ENCODE results near the gene ATF6. TPM values are rescaled to one million over a fixed set of nuclear protein-coding genes. Genes with fewer than 3 reads are reported as not detected.

Gene ATF6
- total RNA-seq, 1 experiment from 2014 or later = 56.3 TPM

DNA sequence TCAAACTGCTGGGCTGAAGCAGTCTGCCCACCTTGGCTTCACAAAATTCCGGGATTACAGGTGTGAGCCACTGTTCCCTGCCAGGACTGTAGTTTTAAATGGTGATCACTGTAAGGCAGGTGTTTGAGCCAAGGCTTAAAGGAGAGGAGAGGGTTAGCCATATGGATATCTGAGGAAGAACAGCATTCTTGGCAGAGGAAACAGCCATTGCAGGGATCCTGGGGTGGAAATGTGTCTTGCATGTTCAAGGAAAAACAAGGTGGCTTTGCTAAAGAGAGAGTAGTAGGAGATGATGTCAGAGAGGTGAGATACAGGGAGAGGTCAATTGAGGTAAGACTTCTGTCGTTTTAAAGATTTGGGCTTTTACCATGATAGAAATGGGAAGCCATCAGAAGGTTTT lies 73.5 kb downstream of the ATF6 start:
- POLR2A ChIA-PET = no interaction called here
- H3K4me3 Mint-ChIP-seq (ENCODE audit: unreplicated experiment) = no peak overlapping the region
- CTCF ChIA-PET = interaction anchor here (0.7 kb wide), 1 partner anchor 184 kb away, joined by 3 read pairs; the partner anchor contains the start of gene OLFML2B
- TF ChIP-seq, protein P1, sequence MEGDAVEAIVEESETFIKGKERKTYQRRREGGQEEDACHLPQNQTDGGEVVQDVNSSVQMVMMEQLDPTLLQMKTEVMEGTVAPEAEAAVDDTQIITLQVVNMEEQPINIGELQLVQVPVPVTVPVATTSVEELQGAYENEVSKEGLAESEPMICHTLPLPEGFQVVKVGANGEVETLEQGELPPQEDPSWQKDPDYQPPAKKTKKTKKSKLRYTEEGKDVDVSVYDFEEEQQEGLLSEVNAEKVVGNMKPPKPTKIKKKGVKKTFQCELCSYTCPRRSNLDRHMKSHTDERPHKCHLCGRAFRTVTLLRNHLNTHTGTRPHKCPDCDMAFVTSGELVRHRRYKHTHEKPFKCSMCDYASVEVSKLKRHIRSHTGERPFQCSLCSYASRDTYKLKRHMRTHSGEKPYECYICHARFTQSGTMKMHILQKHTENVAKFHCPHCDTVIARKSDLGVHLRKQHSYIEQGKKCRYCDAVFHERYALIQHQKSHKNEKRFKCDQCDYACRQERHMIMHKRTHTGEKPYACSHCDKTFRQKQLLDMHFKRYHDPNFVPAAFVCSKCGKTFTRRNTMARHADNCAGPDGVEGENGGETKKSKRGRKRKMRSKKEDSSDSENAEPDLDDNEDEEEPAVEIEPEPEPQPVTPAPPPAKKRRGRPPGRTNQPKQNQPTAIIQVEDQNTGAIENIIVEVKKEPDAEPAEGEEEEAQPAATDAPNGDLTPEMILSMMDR (IDR thresholded peaks at IDR 0.05; ENCODE audit: unreplicated experiment) = no peak
- peaks cover 28% of the 10 kb centered on the region for H3K36me3 Mint-ChIP-seq (ENCODE audit: insufficient read depth, unreplicated experiment)
- no peak overlapping the region for H3K27ac Mint-ChIP-seq (ENCODE audit: low read depth, unreplicated experiment)
- intact Hi-C loops (cut with micrococcal nuclease) = no loop called here
- H3K27me3 Mint-ChIP-seq (ENCODE audit: insufficient read depth, unreplicated experiment) = no peaks in the 10 kb centered on the region
- no peaks in the 10 kb centered on the region for H3K4me1 Mint-ChIP-seq (ENCODE audit: insufficient read depth, unreplicated experiment)
- BruUV-seq (replicated peaks) = no TSS peak
- H3K9me3 Mint-ChIP-seq (ENCODE audit: unreplicated experiment) = no peaks in the 10 kb centered on the region
- no peak for DNase-seq (ENCODE audit: unreplicated experiment)

DNA sequence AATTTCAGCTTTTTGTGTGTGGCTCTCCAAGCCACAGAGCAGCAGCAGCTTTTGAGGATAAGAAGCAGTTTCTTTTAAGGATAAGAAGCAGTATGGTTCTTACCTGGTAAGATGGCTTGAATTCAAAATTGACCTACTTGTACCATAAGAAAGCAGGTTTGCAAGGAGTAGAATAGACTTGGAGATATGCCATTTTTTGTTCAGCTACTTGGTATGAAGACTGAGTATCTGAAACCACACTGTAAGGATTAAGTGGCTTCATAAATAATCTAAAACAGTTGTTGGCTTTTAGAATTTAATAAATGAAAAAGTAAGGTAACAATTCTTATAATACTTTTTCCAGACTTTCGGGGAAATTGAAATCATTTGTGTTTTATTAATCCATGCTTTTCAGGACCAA lies 74.2 kb downstream of the ATF6 start:
- Mint-ChIP-seq H3K27me3 (ENCODE audit: insufficient read depth, unreplicated experiment) (no peaks in the 10 kb centered on the region), H3K4me3 (ENCODE audit: unreplicated experiment) (no peak overlapping the region), H3K36me3 (ENCODE audit: insufficient read depth, unreplicated experiment) (peaks cover 28% of the 10 kb centered on the region), H3K4me1 (ENCODE audit: insufficient read depth, unreplicated experiment) (no peaks in the 10 kb centered on the region), H3K27ac (ENCODE audit: low read depth, unreplicated experiment) (no peak overlapping the region), H3K9me3 (ENCODE audit: unreplicated experiment) (no peaks in the 10 kb centered on the region)
- POLR2A ChIA-PET = interaction anchor here (0.7 kb wide), 1 partner anchor 15 kb away, joined by 3 read pairs; no protein-coding TSS in a partner anchor
- CTCF ChIA-PET = interaction anchor here (1.2 to 1.6 kb wide), 2 partner anchors 48 to 216 kb away, joined by 3 to 4 read pairs; no protein-coding TSS in a partner anchor
- no TSS peak for BruUV-seq (replicated peaks)
- TF ChIP-seq, protein P1 (IDR thresholded peaks at IDR 0.05; ENCODE audit: unreplicated experiment) = no peak
- intact Hi-C loops (cut with micrococcal nuclease) = no loop called here
- no peak for DNase-seq (ENCODE audit: unreplicated experiment)

DNA sequence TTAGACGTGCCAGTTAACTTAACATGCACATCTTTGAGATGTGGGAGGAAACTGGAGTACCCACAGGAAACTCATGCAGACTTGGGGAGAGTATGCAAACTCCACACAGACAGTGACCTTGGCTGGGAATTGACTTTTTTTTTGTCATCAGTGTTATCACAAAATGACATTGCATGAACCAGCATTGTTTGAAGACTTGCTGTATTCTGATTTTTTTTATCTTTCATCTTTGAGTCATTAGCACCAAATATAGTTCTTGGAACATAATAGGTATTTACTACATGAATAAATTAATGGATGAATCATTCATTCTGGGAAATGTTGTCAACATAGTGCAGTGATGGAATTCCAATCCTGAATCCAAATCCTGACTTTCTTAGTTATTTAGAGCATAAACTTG lies 77.0 kb downstream of the ATF6 start:
- TF ChIP-seq, protein P1 (IDR thresholded peaks at IDR 0.05; ENCODE audit: unreplicated experiment) = no peak
- ChIA-PET CTCF (interaction anchor here (0.7 to 1.5 kb wide), 3 partner anchors 50 to 181 kb away, joined by 3 to 6 read pairs (median 4); partner anchors contain the start of gene OLFML2B), POLR2A (interaction anchor here (1.1 kb wide), 1 partner anchor 10 kb away, joined by 3 read pairs; no protein-coding TSS in a partner anchor)
- no peak overlapping the region for H3K27ac Mint-ChIP-seq (ENCODE audit: low read depth, unreplicated experiment)
- H3K9me3 Mint-ChIP-seq (ENCODE audit: unreplicated experiment) = no peaks in the 10 kb centered on the region
- H3K36me3 Mint-ChIP-seq (ENCODE audit: insufficient read depth, unreplicated experiment) = peaks cover 23% of the 10 kb centered on the region
- no peaks in the 10 kb centered on the region for H3K4me1 Mint-ChIP-seq (ENCODE audit: insufficient read depth, unreplicated experiment)
- no TSS peak for BruUV-seq (replicated peaks)
- no peak overlapping the region for H3K4me3 Mint-ChIP-seq (ENCODE audit: unreplicated experiment)
- no peaks in the 10 kb centered on the region for H3K27me3 Mint-ChIP-seq (ENCODE audit: insufficient read depth, unreplicated experiment)
- no peak for DNase-seq (ENCODE audit: unreplicated experiment)
- intact Hi-C loops (cut with micrococcal nuclease) = no loop called here

DNA sequence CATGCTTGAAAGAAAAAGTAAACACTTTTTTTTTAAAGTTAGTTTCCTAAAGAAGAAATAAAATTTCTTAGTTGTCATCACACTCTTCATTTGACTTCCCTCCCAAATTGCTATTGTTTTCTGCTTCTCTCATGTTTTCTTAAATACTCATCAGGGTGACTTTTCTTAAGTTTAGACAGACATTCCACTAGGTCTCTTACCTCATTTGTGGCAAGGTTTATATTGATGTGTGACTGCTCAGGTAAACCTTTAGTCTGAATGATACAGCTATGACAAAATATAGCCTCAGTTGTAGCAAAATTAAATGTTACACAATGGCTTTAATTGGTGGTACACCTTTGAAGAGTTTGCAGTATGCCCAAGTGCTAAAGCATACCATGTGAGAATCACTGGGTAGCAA lies 78.6 kb downstream of the ATF6 start:
- Mint-ChIP-seq H3K9me3 (ENCODE audit: unreplicated experiment) (no peaks in the 10 kb centered on the region), H3K4me1 (ENCODE audit: insufficient read depth, unreplicated experiment) (peaks cover 7% of the 10 kb centered on the region), H3K27me3 (ENCODE audit: insufficient read depth, unreplicated experiment) (no peaks in the 10 kb centered on the region), H3K4me3 (ENCODE audit: unreplicated experiment) (no peak overlapping the region), H3K27ac (ENCODE audit: low read depth, unreplicated experiment) (no peak overlapping the region), H3K36me3 (ENCODE audit: insufficient read depth, unreplicated experiment) (peaks cover 34% of the 10 kb centered on the region)
- BruUV-seq (replicated peaks) = no TSS peak
- intact Hi-C loops (cut with micrococcal nuclease) = no loop called here
- ChIA-PET POLR2A (no interaction called here), CTCF (interaction anchor here (0.7 to 1.5 kb wide), 2 partner anchors 179 to 192 kb away, joined by 6 read pairs; partner anchors contain the start of gene OLFML2B)
- DNase-seq (ENCODE audit: unreplicated experiment) = no peak
- TF ChIP-seq, protein P1 (IDR thresholded peaks at IDR 0.05; ENCODE audit: unreplicated experiment) = no peak
